Effector CD4-positive, alpha-beta T cell (primary cell): ENCODE data around the gene ENPP3.
"Not testable (repeated sequence)": the region's sequence is repeated elsewhere in the genome, so short reads cannot be mapped to it uniquely, and the experiment has no call there.

Experiments used
- DNase-seq: peaks from one replicate; pipeline ENCODE4 v3.0.0-alpha.2; 2020

The ENPP3 gene

DNA sequence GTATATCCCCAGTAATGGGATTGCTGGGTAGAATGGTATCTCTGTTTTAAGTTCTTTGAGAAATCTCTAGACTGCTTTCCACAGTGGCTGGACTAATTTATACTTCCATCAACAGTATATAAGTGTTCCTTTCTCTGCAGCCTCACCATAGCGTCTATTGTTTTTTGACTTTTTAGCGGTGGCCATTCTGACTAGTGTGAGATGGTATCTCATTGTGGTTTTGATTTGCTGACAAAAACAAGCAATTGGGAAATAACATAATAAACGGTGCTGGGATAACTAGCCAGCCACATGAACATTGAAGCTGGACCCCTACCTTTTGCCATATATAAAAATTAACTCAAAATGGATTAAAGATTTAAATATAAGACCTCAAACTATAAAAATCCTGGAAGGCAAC, 49.9 kb downstream of the ENPP3 start:
- no peak for DNase-seq

DNA sequence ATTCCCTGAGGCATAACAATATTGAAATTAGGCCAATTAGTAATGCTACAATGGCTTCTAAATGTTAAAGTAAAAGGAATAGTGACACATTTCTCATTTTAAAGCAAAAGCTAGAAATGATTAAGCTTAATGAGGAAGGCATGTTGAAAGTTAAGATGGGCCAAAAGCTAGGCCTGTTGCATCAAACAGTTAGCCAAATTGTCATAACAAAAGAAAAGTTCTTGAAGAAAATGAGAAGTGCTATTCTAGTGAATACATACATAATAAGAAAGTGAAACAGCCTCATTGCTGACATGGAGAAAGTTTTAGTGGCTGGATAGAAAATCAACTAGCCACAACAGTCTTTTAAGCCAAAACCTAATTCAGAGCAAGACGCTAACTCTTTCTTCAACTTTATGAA, 51.2 kb downstream of the ENPP3 start:
- no peak for DNase-seq

DNA sequence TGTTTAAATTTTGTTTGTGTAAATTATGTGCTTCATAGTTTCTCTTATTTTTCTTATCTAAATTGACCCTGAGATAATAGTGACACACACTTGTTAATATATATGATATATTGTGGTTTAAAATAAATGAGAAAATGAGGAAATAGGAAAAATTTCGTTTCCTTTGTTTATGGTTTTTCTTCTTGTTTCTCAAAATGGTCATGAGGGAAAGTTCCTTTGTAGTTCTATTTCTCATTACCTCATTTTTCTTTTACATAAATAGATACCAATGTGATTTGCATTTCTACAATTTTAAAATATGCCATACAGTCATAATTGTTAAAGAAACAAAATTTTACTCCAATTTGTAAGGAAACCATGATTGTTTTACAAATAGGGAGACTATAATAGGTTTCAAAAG, 54.9 kb downstream of the ENPP3 start:
- DNase-seq, result no peak

DNA sequence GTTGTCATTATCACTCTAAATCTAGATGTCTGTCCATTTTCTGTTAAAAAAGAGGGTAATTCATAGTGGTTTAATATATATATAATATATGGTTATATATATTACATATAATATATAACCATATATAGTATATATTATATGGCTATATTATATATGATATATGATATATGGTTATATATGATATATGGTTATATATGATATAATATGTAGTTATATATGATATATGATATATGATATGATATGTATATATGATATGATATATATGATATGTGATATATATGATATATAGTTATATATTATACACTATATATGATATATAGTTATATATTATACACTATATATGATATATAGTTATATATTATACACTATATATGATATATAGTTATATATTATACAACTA, 55.5 kb downstream of the ENPP3 start:
- DNase-seq, result no peak

DNA sequence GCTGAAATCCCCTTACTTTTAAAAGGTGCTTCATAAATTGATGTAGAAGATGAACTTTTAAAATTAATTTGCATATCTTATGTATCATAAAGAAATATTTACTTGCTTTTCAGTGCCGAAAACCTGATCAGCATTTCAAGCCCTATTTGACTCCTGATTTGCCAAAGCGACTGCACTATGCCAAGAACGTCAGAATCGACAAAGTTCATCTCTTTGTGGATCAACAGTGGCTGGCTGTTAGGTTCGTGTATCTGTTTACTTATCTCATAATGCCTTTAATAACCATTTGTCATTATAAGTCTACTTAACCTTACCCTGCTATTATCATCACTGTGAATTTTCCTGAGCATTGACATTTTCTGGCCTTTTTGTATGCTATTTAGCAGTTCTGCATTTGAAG, 56.3 kb downstream of the ENPP3 start:
- no peak for DNase-seq

DNA sequence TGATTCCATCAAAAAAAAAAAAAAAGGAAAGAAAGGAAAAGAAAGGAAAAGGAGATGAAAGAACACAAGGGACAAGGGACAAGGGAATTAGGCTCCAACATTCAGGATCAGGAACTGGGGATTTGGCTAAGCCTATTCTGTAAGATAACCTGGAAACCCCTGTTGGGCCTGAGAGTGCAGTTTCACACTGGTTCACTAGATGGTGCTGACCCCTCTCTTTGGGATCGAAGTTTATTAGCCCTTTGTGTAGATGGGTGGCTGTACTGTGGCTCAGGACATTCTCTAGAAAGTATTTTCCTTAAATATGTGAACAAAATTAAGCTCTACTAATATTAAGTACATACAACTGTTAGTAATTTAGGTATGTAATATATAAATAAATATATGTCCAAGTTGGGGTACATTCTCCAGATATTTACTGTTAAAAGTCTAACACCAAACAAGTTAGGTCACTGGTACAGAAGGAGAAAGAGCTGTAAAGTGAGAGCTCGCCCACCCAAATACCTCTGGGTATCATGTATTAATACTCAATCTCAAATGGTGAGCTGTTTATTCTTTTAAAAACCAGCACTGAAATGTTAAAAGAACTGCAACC, 57.8 kb downstream of the ENPP3 start:
- no peak for DNase-seq

DNA sequence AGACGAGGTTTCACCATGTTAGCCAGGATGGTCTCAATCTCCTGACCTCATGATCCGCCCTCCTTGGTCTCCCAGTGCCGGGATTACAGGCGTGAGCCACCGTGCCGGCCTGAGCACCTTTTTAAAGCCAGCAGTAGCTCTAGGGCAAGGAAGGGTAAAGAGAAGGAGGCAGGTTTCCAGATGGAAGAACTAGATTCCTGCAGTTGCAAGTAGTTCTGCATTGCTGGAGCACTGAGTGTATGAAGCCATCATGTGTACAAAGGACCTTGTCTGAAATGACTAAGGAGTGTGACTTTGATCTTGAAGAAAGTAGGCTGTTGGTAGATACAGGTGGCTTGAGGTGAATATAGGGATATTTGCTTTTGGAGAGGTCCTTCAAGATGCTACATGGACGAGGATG, 59.9 kb downstream of the ENPP3 start:
- DNase-seq, result no peak

DNA sequence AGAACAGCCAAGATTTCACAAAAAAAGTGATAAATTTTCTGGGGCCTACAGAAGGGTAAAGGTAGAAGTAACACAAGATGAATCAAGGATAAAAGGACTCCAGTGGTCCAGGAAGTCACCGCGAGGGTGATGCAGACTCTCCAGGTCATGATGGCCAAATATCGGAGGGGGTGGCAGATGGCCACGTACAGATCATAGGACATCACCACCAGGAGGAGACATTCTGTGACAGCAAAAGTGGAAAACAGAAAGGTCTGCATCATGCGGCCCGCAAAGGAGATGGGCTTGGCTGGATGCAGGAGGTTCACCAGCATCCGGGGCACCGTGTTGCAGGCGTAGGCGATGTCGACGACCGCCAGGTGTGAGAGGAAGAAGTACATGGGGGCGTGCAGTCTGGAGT, 63.7 kb downstream of the ENPP3 start:
- DNase-seq, result not testable (repeated sequence)

DNA sequence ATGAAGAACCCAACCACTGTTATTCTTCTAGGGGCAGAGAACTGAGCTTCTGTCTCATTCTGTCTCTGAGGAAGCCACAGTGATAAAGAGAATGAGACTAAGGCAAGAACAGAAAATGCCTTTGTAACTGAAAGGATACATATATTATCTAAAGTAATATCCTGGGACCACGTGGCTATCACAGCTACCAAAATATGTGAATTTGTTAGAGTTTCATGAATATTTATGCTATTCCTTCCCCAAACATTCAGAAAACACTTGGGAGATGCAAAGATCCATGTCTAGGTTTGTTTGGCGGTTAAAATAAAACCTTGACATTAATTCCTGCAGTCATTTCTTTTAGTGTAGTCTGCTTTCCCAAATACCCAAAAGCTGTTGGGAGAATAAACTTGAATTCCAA, 66.8 kb downstream of the ENPP3 start:
- DNase-seq, result not testable (repeated sequence)

DNA sequence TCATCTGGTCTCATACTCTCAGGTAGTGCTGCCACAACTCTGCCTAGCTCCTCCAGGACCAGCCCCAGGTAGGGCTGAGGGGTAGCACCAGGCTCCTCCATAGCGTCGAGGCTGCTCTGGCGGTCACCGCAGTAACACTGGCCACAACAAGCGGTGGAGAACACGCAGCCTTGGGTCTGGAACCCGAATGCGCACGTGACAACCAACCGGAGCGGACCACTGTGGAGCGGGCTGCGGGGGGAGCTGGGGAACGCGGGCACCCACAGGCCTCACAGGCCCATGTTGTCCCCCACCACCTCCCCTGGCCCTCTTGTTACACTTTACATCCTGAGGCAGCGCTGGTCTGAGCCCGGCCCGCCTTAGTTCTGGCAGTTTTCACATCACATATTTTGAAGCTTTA, 73.8 kb downstream of the ENPP3 start, which contains the start of gene CTAGE9:
Gene CTAGE9 (minus strand): TSS at position 101 of the 400 bp plus-strand sequence. CDS start 0 bp downstream, at position 101.
- DNase-seq, result not testable (repeated sequence)

DNA sequence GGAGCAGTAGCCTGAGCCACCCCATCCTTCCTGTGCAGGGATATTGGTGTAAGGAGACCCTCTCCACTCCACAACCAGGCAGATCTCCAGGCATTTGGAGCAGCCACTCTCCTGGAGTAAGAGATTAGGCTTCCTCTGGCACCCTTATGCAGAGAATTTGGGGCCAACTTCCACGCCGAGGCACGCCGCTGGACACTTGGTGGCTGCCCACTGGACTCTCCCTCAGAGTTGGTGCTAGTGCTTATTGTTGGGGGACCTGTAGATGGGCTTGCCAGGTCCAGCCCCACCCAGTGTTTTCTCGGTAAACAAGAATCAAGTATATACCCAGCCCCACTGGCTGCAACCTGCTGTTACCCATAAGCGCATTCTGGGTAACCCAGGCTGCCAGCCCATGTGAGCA, 78.5 kb downstream of the ENPP3 start:
- not testable (repeated sequence) for DNase-seq

DNA sequence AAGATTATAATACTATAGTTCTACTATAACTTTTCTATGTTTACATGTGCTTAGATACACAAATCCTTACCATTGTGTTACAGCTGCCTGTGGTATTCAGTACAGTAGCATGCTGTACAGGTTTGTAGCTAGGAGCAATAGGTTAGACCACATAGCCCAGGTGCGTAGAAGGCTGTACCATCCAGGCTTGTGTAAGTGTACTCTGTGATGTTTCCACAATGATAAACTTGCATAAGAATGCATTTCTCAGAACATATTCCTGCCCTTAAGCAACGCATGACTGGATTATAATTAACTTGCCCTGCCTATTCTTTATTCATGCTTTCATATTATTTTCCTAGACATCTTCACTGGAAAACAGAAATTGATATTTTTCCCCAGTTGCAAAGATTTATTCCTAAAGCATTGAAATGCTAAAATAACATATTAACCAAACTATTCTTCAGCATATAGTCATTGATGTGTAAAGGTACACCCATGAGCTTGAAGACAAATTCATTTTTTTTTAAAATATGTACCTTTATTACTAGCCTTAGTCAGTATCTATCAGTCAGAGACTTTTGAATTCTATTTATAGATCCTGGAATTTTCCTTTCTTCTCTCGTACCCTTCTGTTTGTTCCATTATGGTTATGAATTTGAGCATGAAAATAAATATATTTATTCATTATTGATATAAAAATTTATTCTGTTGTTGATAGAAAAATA, 80.9 kb downstream of the ENPP3 start:
- DNase-seq, result no peak

DNA sequence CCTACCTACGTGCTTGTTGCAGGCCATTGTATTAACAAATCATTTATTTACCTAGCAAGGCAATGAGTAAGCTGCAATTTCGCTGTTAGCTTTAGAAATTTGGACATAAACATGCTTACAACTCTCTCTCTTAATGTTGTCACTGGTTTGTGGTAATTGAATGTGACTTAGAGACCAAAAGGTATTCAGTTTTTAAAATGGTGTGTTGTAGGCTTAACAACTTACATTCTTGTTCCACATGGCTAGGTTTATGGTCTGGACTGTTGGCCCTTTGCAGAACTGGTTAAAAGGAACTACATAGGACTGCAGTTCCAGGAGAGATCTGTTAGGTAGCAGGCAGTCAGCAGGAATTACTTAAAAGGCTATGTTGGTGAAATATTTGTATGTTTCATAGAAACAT, 84.1 kb downstream of the ENPP3 start:
- DNase-seq, result no peak

DNA sequence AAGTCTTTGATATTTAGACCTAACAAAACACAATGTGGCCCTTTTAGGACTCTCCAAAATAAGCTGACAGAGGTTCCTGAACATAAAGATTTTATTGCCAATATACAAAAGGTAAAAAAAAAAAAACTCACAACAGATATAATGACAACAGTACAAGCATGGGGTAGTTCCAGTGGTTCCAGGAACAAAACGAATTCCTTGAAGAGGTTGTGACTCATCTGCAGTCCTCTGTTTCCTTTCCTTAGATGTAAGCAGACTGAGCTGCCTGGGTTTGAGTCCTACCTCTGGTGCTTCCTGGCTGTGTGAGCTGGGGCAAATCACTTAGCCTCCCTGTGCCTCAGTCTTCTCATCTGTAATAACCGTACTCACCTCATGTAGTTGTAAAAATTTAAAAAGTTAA, 87.0 kb downstream of the ENPP3 start:
- no peak for DNase-seq

DNA sequence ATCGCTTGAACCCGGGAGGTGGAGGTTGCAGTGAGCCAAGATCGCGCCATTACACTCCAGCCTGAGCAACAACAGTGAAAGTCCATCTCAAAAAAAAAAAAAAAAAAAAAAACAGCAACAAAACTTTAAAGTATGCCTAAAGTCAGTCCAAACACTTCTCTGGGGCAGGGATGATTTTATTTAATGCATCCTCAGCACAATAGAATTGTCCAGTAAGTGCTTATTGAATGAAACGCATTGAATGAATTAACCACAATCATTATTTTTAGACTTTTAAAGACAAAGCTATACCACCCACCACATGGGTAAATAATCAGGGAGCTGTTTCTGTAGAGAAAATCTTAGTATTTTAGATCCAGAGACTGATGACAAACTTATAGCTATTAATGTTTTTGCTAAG, 90.4 kb downstream of the ENPP3 start:
- DNase-seq, result no peak

DNA sequence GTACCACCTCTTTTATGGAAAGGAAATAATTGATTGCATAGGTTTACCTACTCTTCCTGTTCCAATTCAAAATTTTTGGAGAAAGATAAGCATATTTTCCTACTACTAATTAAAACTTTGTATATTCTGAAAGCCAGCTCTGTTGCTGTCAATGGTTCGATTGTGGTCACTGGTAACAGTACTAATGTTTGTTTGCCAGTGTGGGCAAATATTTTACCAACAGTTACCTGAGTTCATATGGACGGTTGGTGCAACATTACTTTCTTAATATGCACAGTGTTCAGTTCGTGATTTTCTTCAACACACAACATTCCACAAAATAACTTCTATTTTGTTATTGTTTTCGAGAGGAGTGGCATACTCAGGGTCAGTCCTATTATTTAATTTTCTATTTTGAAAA, 90.8 kb downstream of the ENPP3 start:
- DNase-seq, result no peak

DNA sequence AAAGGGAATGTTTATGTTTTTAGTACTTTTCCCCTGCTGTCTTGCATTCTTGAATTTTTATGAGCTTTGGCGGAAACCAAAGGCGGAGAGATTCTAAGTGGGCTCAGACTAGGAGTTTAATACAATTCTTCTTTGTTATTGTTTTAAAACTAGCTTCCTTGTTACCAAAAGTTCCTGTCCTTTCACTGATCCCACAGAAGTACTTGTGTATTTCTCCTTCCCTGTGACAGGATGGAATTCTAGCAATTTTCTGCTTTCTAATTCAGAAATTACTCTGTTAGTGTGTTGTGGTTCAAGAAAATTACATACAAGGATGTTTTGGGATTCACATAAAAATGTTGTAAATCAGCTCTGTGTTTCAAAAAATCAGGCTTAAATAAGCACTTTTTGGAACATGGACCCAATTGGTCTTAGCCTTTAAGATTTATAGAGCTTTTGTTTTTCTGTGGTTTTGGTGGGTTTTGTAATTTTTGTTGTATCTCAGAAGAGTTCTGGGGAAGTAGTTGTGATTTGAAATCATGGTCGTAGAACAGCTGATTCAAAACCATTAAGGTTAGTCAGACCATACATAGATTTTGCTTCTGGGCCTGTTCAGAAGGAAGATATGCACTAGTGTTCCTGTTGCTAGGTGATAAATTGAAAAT, 91.3 kb downstream of the ENPP3 start:
- DNase-seq, result no peak

DNA sequence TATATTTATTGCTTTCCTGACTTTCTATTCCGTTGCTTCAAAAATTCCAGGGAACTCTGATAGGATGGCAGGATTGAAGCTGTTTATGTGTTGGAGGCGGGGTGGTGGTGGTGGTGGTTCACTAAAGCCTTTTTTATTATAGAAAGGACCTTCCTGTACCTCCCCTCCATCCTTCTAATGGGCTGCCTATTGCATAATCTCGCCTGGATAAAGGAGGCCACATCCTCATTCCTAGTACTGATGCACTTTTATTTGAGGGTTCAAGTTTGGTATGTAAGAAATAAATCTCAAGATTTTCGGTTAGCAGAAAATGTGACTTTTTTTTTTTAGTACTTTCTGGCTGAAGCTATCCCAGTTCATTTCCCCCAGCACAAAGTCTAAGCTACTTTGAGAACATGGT, 92.4 kb downstream of the ENPP3 start:
- no peak for DNase-seq

DNA sequence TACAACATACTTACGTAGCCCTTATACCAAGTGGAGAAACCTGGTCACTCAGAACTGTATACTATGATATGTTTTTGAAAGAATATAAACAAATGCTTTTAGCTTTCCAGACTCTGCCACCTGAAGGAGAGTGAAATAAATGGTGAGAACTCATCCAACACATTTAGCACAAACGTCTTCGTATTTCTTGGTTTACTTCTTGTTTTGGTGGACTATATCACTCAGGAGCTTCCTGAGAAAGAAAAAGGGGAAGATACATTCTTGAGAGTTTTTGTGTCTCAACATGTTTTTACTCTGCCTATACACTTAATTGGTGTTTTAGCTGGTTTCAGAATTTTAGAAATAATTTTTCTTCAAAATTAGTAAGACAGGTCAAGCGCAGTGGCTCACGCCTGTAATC, 93.2 kb downstream of the ENPP3 start:
- DNase-seq, result no peak

DNA sequence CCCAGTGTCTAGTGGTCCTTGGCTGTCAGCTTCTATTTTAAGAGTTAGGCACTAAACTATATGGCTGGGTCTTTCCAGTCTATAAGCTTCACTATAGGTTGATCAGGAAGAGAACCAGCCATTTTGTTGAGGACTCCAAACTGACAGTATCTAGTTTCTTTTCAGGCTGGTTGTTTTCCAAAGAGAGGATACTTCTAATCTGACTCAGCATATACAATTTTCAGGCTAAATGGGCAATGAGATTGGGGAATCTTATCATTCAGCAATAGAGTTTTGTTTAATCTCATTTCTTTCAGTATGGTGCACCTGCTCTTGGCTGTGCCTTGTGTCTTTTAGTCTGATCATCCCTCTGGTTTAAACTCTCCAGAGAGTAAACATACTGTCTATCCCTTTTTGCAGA, 94.1 kb downstream of the ENPP3 start:
- DNase-seq, result no peak

DNA sequence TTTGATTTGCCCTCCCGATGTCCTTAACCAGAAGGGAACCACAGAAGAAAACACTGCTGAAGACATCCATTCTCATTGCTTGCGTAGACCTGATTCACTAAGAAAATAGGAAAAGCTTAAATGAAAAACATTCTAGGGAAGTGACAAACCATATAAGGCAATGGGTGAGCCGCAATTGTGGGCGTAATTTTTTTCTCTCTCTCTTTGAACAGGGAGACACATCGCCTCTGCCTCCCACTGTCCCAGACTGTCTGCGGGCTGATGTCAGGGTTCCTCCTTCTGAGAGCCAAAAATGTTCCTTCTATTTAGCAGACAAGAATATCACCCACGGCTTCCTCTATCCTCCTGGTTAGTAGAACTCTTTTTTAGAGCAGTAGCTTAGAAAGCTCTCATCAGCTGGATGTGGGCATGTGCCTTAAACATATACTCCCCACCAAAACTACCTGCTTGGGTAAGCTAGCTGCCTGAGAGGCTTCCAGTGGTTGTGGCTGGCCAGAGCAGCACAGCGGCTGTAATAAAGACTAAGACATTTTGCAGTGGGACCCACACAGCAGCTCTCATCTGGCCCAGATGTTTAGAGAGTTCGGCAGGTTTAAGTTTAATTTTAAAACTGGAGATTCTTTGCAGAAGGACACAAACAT, 96.4 kb downstream of the ENPP3 start:
- DNase-seq, result no peak

DNA sequence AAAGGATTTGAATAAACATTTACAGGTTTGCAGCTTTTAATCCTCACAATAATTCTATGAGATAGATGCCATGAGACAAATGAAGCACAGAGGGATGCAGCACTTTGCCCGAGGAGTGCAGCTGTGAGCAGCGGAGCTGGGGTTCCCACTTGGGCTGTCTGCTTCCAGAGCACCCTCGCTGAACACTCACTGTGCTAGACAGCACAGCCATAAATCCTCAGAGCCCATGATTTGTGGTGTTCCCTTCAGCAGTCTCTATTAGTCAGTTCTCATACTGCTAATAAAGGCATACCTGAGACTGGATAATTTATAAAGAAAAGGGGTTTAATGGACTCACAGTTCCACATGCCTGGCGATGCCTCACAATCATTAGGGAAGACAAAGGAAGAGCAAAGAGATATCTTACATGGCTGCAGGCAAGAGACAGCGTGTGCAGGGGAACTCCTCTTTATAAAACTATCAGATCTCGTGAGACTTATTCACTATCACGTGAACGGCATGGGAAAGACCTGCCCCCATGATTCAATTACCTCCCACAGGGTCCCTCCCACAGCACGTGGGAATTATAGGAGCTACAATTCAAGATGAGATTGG, 99.0 kb downstream of the ENPP3 start:
- DNase-seq, result no peak

DNA sequence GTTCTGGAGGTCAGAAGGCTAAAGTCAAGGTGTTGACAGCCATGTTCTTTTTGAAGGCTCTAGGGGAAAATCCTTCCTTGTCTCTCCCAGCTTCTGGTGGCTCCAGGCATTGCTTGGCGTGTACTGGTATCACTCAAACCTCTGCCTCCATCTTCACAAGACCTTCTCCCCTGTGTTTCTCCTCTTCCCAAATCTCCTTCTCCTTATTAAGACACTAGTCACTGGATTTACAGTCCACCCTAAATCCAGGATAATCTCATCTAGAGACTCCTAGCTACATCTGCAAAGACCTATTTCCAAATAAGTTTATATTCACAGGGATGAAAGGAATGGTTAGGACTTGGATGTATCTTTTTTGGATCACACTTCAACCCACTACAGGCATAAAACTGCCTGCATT, 99.7 kb downstream of the ENPP3 start:
- DNase-seq, result no peak

DNA sequence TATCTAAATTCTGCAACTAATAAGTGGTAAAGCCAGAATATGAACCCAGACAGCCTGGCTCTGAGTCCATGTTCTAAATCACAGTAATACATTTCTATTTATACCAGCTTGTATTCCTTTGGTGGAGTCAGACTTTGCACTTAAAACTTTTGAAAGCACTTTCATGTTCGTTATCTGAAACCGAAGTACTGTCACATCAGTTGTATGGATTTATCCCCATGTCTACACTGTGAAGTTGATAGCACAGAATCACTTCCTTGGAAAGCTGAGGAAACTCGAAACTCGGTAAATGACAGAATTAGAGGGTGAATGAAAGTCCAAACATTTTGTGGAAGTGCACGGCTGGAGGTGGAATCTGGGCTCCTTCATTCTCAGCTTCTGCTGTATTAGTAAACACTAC, 102.0 kb downstream of the ENPP3 start:
- DNase-seq, result no peak
